GM19468 (cell line): ENCODE data around the gene PLCB4.

ENCODE experiments used
- ATAC-seq: cut with Tn5 transposase; IDR thresholded peaks from one replicate; pipeline ENCODE4 v1.9.1; 2021; ENCODE audit warnings: mild to moderate bottlenecking, moderate library complexity, moderate number of reproducible peaks; ENCODE audit not compliant: unreplicated experiment; ENCODE audit errors: extremely low read depth

Gene PLCB4

GRCh38 chr20:9093218-9093957, 24.5 kb downstream of the PLCB4 start:
- no peak for ATAC-seq

- ATAC-seq = no peak
Observed at GRCh38 chr20:9099372-9099771, 30.5 kb downstream of the PLCB4 start.

DNA sequence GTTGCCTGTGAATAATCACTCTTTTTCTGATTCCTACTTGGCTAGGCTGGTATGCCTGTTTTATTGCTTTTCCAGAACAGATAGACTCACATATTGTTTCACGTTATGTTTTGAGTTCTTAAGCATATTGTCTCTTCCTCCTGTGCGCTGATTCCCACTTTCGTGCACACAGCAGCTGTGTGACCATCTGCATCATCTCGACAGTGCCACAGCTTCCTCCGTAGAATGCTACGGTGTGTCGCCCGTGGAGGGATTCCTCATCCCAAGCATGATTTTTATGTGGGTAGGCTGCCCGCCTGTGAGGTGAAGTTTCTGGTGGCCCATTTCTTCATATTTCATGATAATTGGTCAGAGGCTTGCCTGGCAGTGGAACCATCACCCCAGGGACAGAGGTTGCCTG, 31.8 kb downstream of the PLCB4 start:
- no peak for ATAC-seq

GRCh38 chr20:9102456-9102855, 33.6 kb downstream of the PLCB4 start:
- ATAC-seq = no peak

GRCh38 chr20:9103955-9104354, 35.1 kb downstream of the PLCB4 start:
- ATAC-seq = no peak

- no peak for ATAC-seq
Observed at GRCh38 chr20:9108260-9108659, 39.4 kb downstream of the PLCB4 start.

DNA sequence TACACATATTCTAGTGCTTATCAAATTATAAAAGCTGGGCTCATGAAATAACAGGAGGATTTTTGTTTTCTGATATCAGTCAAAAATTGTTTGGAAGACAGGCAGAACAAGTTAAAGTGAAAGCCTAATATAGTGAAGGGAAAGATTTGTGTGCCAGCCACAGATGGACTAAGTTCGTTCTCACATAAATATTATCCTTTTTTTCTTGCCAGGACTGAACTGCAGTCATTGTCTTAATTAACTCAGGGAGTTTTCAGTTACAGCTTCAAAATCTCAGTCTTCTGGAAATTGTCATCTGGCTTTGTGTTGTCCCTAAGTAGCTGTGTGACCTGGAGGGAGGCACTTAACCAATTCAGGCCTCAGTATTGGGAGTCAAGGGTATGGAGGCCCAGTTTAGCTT, 40.7 kb downstream of the PLCB4 start:
- no peak for ATAC-seq

GRCh38 chr20:9110365-9110764, 41.5 kb downstream of the PLCB4 start:
- no peak for ATAC-seq

GRCh38 chr20:9110916-9111432, 42.1 kb downstream of the PLCB4 start:
- no peak for ATAC-seq

DNA sequence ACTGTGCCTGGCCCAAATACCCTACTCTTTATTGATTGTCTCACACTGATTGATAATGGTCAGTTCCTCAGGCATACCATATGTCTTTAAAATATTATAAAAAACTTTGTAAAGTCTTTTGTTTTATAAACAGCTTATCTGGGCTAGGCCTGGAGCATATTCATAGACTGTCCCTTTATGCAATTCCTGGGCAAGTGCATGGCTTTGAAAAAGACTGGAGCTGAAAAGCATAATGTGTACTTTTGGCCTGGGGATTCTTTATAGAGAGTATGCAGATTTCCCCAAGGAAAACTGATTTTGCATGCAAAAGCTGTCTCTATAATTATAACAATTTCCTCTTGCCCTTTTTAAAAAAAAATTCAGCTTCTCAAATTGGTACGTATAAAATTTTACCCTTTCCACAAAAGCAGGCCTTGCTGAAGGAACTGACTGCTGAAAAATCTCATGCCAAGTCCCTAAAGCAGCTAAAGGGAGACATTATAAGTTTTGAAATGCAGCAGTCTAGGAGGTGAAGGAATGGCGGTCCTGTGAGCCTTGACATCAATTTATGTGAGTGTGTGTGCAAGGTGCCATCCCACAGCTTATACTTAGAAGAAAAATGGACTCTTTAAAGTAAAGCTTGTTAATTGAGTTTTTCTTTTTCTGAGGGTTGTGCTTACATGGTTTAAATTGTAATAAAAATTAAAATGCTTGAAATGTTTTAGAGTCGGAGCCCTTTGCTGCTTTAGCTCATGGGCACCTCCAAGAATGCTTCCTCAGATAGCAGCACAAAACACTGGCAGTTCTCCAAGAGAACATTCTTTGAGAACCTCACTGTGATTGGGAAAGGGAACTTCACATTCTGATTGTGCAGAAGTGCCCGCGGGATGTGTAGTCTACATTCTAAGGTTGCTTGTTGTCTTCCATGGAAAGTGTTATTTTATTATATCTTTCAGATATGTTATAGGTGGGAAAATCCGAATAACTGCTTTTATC, 43.9 kb downstream of the PLCB4 start:
- ATAC-seq = no peak

GRCh38 chr20:9114709-9115108, 45.8 kb downstream of the PLCB4 start:
- ATAC-seq = no peak

DNA sequence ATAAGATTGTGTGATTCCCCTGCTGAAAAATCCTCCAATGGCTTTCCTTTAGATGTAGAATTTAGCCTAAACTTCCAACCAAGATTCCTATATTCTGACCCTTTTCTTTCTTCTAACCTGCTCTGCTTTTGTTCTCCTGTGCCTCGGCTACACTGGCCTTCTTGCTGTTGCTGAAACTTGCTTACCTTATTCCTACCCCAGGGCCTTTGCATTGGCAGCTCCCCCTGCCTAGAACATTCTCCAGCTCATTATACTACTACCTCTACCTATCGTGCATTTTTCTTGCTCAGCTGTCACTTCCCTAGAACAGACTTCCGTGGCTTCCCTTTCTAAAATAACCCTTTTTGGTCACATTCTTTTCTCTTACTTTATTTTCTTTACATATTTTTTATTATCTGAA, 48.7 kb downstream of the PLCB4 start:
- ATAC-seq = no peak

GRCh38 chr20:9119776-9120175, 50.9 kb downstream of the PLCB4 start:
- no peak for ATAC-seq

DNA sequence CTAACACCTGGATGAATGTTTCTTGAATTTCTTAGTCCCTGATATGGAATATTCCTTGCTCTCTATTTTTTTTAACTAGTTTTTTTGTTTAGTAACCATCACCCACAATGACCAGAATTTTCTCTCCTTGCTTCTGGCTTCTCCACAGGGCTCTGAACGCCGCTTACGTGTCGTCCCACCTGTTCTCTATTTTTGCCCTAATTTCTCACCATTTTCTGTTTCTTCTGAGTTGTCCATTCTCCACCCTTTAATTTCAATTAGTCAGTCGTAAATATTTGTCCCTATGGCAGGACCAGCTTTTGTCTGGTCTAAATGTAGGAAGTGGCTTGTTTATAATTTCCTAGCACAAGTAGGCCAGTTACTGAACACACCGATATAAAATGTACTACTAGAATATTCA, 52.3 kb downstream of the PLCB4 start:
- no peak for ATAC-seq

- ATAC-seq = no peak
Observed at GRCh38 chr20:9122571-9122970, 53.7 kb downstream of the PLCB4 start.

- ATAC-seq = no peak
Observed at GRCh38 chr20:9126527-9126926, 57.6 kb downstream of the PLCB4 start.

DNA sequence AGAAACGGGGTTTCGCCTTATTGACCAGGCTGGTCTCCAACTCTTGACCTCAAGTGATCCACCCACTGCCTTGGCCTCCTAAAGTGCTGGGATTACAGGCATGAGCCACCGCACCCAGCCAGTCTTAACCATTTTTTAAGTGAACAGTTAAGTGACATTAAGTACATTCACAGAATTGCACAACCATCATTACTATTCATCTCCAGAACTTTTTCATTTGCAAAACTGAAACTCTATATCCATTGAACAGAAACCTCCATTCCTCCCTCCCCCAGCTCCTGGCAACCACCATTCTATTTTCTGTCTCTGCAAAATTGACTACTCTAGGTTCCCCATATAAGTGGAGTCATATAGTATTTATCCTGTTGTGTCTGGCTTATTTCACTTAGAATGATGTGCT, 59.7 kb downstream of the PLCB4 start:
- no peak for ATAC-seq

- no peak for ATAC-seq
Observed at GRCh38 chr20:9129756-9130155, 60.9 kb downstream of the PLCB4 start.

GRCh38 chr20:9130521-9130920, 61.6 kb downstream of the PLCB4 start:
- no peak for ATAC-seq

DNA sequence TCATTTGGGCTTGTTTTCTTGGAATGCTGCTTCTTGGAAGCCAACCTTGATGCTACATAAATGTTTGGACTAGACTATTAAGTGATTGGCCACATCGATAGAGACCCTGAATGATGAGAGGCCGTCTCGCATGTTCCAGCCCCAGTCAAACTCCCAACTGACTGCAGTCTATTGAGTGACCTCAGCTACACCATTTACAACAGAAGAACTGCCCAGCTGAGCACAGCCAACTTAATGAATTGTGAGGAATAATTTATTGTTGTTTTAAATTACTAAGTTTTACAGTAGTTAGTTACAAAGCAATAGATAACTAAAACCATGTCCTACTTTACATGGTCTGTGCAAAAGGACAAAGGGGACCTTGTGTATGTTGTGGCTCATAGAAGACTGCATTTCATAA, 63.0 kb downstream of the PLCB4 start:
- no peak for ATAC-seq

DNA sequence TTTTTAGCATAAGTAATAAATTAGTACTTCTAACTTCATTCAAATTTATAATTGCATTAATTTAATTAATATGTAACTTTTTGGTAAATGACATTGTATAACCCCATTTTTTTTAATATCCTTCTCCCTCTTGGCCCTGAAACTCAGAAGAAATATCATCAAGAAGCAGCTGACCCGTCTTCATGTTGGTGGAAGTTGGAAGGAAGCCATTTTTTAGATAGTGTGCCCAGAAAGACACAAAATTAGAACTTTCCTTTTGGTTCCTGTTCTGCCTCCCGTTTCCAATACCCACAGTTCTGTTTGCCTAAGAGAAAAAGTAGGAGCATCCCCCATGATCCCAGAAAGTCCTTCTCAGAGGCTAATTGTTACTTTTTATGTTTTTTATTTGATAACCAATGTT, 65.5 kb downstream of the PLCB4 start:
- no peak for ATAC-seq
